ENCODE measurements around the gene DNM1.
"Not testable (repeated sequence)": the region's sequence is repeated elsewhere in the genome, so short reads cannot be mapped to it uniquely, and the experiment has no call there.

DNM1 gene

GRCh38 chr9:128224877-128225276, 21.7 kb downstream of the DNM1 start:
- H3K4me3 ChIP-seq (ENCODE audit: low read depth, low read length), result no peak overlapping the region
- in situ Hi-C loops (cut with HindIII; ENCODE audit: low sequenced_read_pairs), result no loop called here
- TF ChIP-seq CTCF (IDR thresholded peaks at IDR 0.05; ENCODE audit: low read depth, low read length), result no peak
- no peak for DNase-seq (ENCODE audit: low read depth, low spot score)

GRCh38 chr9:128225770-128226411, 22.7 kb downstream of the DNM1 start:
- DNase-seq (ENCODE audit: low read depth, low spot score), result no peak
- in situ Hi-C loops (cut with HindIII; ENCODE audit: low sequenced_read_pairs), result no loop called here
- no peak for TF ChIP-seq CTCF (IDR thresholded peaks at IDR 0.05; ENCODE audit: low read depth, low read length)
- no peak overlapping the region for H3K4me3 ChIP-seq (ENCODE audit: low read depth, low read length)

GRCh38 chr9:128226412-128226801, 23.2 kb downstream of the DNM1 start:
- TF ChIP-seq CTCF (IDR thresholded peaks at IDR 0.05; ENCODE audit: low read depth, low read length), result no peak
- in situ Hi-C loops (cut with HindIII; ENCODE audit: low sequenced_read_pairs), result no loop called here
- DNase-seq (ENCODE audit: low read depth, low spot score), result no peak
- no peak overlapping the region for H3K4me3 ChIP-seq (ENCODE audit: low read depth, low read length)

- in situ Hi-C loops (cut with HindIII; ENCODE audit: low sequenced_read_pairs); DNase-seq (ENCODE audit: low read depth, low spot score); H3K4me3 ChIP-seq (ENCODE audit: low read depth, low read length): not testable (repeated sequence)
Measured at GRCh38 chr9:128230897-128231296, 27.7 kb downstream of the DNM1 start.

- no peak overlapping the region for H3K4me3 ChIP-seq (ENCODE audit: low read depth, low read length)
- TF ChIP-seq CTCF (IDR thresholded peaks at IDR 0.05; ENCODE audit: low read depth, low read length), result no peak
- in situ Hi-C loops (cut with HindIII; ENCODE audit: low sequenced_read_pairs), result no loop called here
- no peak for DNase-seq (ENCODE audit: low read depth, low spot score)
Measured at GRCh38 chr9:128231638-128232527, 28.7 kb downstream of the DNM1 start.

GRCh38 chr9:128232528-128233428, 29.6 kb downstream of the DNM1 start:
- no peak overlapping the region for H3K4me3 ChIP-seq (ENCODE audit: low read depth, low read length)
- no peak for DNase-seq (ENCODE audit: low read depth, low spot score)
- TF ChIP-seq CTCF (IDR thresholded peaks at IDR 0.05; ENCODE audit: low read depth, low read length), result no peak
- in situ Hi-C loops (cut with HindIII; ENCODE audit: low sequenced_read_pairs), result no loop called here

Measured in astrocyte of the spinal cord (primary cell).